ENCODE results near the gene HEXIM1. TPM values are rescaled to one million over a fixed set of nuclear protein-coding genes. Genes with fewer than 3 reads are reported as not detected.

Gene HEXIM1
- total RNA-seq, 4 donors from 2014 or later = 32.1 to 58.2 (median 45.3) TPM

- WGBS = 84% methylated on average over 17 of the region's 17 CpGs
These were observed 17.3 kb upstream of the HEXIM1 start for GRCh38 chr17:45130681-45131615.

DNA sequence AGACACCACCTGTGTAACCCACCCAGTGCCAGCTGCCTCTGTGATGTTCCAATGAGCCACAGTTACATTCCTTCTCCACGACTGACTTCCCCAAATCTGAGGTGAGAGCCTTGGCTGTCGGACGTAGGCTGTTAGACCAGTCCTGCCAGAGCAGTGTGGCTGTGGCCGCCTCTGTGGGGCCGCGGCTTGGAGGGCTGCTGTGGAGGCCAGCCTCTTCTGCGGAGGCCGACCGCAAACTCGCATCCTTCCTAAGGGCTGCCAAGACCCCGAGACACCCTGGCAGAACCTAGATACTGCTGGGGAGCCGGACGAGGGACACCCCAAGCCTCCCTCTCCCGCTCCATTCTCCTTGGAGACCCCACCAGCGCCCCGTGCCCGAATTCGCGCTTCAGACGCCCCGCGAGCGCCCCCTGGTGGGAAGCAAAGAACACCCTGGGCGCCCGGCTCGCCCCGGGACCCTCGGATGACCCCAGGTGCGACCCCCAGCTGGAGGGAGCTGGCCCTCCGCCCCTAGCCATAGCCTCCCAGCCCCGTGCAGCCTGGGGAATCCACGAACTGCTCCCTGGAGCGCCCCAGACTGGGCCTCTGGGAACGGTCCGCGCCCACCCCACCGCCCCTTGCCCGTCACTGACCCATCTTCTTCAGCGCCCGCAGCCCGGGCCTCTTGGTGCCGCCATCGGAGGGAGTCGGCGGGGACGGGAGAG is 16.5 kb upstream of the HEXIM1 start:
- TF ChIP-seq CTCF (IDR thresholded peaks at IDR 0.05) (peak; percentile 81 to 90 (median 89)), POLR2A (IDR thresholded peaks at IDR 0.05; ENCODE audit: low read depth) (no peak), POLR2AphosphoS5 (IDR thresholded peaks at IDR 0.05) (no peak), EP300 (IDR thresholded peaks at IDR 0.05) (no peak)

More at GRCh38 chr17:45130681-45131615, 17.3 kb upstream of the HEXIM1 start:
- Histone ChIP-seq H3K27me3 (no peaks in the 10 kb centered on the region), H3K36me3 (no peaks in the 10 kb centered on the region), H3K4me3 (peak overlapping the region; percentile 87 to 97 (median 88)), H3K4me1 (peaks cover 56 to 76% (median 66%) of the 10 kb centered on the region in 4 donors), H3K27ac (replicated peaks in 1 of 4) (peak overlapping the region; percentile 97 to 99 (median 98)), H3K9me3 (no peaks in the 10 kb centered on the region)
- TF ChIP-seq POLR2A (IDR thresholded peaks at IDR 0.05; ENCODE audit: low read depth) = no peak
- no peak for TF ChIP-seq EP300 (IDR thresholded peaks at IDR 0.05)
- TF ChIP-seq POLR2AphosphoS5 (IDR thresholded peaks at IDR 0.05) = no peak
- TF ChIP-seq CTCF (IDR thresholded peaks at IDR 0.05) = no peak
- no peak for DNase-seq (ENCODE audit: extremely low spot score)
- intact Hi-C loops (cut with DNase I) = loop anchor here (5.0 kb wide), 4 partner anchors 34 to 354 kb away; no protein-coding TSS in a partner anchor

GRCh38 chr17:45132320-45132571 is 16.0 kb upstream of the HEXIM1 start, which contains the start of gene PLCD3:
TSS of gene PLCD3 (minus strand) at chr17:45132515. CDS start at chr17:45132410, 105 bp downstream.
- H3K9me3 ChIP-seq = no peaks in the 10 kb centered on the region
- peak within 1 kb of the TSS; percentile 87 to 97 (median 88) for H3K4me3 ChIP-seq
- no CpG with 5 or more reads among the region's 36 CpGs for WGBS
- H3K4me1 ChIP-seq = peaks cover 57 to 79% (median 69%) of the 10 kb centered on the region in 4 donors
- H3K27ac ChIP-seq (replicated peaks in 1 of 4) = peak within 1 kb of the TSS; percentile 97 to 99 (median 98)
- TF ChIP-seq EP300 (IDR thresholded peaks at IDR 0.05) = no peak
- no peak for TF ChIP-seq CTCF (IDR thresholded peaks at IDR 0.05)
- TF ChIP-seq POLR2A (IDR thresholded peaks at IDR 0.05; ENCODE audit: low read depth) = no peak
- TF ChIP-seq POLR2AphosphoS5 (IDR thresholded peaks at IDR 0.05) = no peak
- H3K27me3 ChIP-seq = no peaks in the 10 kb centered on the region
- intact Hi-C loops (cut with DNase I) = loop anchor here (5.0 kb wide), 4 partner anchors 35 to 355 kb away; no protein-coding TSS in a partner anchor
- no peak for DNase-seq (ENCODE audit: extremely low spot score)
- peaks cover 0 to 3% (median 0%) of the 10 kb centered on the region in 4 donors for H3K36me3 ChIP-seq

More for the DNA sequence above, 16.5 kb upstream of the HEXIM1 start:
- H3K4me3 ChIP-seq = peak overlapping the region; percentile 87 to 97 (median 88)
- intact Hi-C loops (cut with DNase I) = loop anchor here (5.0 kb wide), 4 partner anchors 34 to 354 kb away; no protein-coding TSS in a partner anchor
- no peak for DNase-seq (ENCODE audit: extremely low spot score)
- H3K36me3 ChIP-seq = no peaks in the 10 kb centered on the region
- H3K9me3 ChIP-seq = no peaks in the 10 kb centered on the region
- H3K4me1 ChIP-seq = peaks cover 59 to 79% (median 69%) of the 10 kb centered on the region in 4 donors
- no peaks in the 10 kb centered on the region for H3K27me3 ChIP-seq
- 16% methylated on average over 5 of the region's 46 CpGs for WGBS
- peak overlapping the region; percentile 97 to 99 (median 98) for H3K27ac ChIP-seq (replicated peaks in 1 of 4)

DNA sequence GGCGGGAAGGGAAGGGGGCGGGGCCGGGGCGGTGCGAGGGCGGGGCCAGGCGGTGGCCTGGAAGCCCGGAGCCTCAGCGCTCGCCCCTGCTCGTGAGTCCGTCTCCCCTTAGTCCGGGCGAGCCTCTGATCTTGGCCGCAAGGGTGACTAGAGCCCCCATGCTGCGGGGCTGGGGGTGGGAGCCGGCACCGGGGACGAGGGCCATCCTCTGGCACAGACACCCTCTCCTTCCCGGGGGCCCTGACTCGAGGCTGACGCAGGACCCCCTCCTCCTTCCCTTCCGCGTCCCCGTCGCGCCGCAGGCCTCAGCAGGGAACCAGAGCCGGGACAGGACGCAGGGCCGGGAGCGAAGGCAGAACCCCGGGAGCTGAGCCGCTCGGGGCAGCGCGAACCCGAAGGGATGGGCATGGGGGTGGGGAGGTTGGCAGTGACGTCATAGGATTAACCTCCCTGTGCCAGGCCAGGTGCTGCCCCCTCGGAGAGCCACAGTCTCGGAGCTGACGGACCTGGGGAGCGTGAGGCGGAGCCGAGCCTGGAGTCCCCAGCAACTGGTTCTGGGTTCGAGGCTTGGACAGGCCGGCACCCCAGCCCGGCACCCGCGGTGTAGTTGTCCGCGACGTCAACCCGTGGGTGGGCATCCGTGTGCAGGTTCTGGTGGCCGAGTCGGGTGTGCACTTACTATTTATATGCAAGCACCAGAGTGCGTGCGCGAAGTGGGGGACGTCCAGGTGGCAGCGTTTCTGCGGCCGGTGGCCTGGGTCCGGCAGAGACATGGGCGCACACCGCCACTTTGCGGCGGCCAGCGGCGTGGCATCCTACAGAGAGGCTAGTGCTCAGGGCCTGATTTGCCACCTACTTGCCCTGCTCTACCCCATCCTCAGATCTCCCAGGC is 15.5 kb upstream of the HEXIM1 start:
- DNase-seq (ENCODE audit: extremely low spot score) = peak; percentile 97
- no peaks in the 10 kb centered on the region for H3K27me3 ChIP-seq
- H3K9me3 ChIP-seq = no peaks in the 10 kb centered on the region
- intact Hi-C loops (cut with DNase I) = loop anchor here (5.0 kb wide), 4 partner anchors 36 to 356 kb away; no protein-coding TSS in a partner anchor
- H3K27ac ChIP-seq (replicated peaks in 1 of 4) = peak overlapping the region; percentile 97 to 99 (median 98)
- peak overlapping the region; percentile 87 to 97 (median 88) for H3K4me3 ChIP-seq
- TF ChIP-seq POLR2AphosphoS5 (IDR thresholded peaks at IDR 0.05) (peak; percentile 78 to 93), EP300 (IDR thresholded peaks at IDR 0.05) (no peak), CTCF (IDR thresholded peaks at IDR 0.05) (peak; percentile 84 to 96 (median 84)), POLR2A (IDR thresholded peaks at IDR 0.05; ENCODE audit: low read depth) (peak; percentile 48)
- H3K4me1 ChIP-seq = peaks cover 53 to 76% (median 65%) of the 10 kb centered on the region in 4 donors
- 1% methylated on average over 13 of the region's 71 CpGs for WGBS
- peaks cover 0 to 8% (median 2%) of the 10 kb centered on the region in 4 donors for H3K36me3 ChIP-seq
